NCI-H1092 treated with DMSO at 0.1 percent for 48 hours (cell line): ENCODE measurements around the gene PACS2.
"Not testable (repeated sequence)": the region's sequence is repeated elsewhere in the genome, so short reads cannot be mapped to it uniquely, and the experiment has no call there.

Experiments used
- DNase-seq: peaks from one replicate; lab custom pipeline; 2025; lab: John Stamatoyannopoulos, UW

The PACS2 gene

GRCh38 chr14:105288936-105289335, 25.6 kb upstream of the PACS2 start:
- not testable (repeated sequence) for DNase-seq

- DNase-seq = no peak
Observed at GRCh38 chr14:105290621-105291346, 23.8 kb upstream of the PACS2 start.

GRCh38 chr14:105292826-105293711, 21.5 kb upstream of the PACS2 start:
- no peak for DNase-seq

GRCh38 chr14:105294142-105294597, 20.4 kb upstream of the PACS2 start:
- DNase-seq = peak; percentile 91

GRCh38 chr14:105297311-105297710, 17.2 kb upstream of the PACS2 start:
- DNase-seq = not testable (repeated sequence)

- peak; percentile 20 for DNase-seq
Observed at GRCh38 chr14:105299654-105300541, 14.7 kb upstream of the PACS2 start.

- peak; percentile 93 for DNase-seq
Observed at GRCh38 chr14:105300542-105301102, 13.9 kb upstream of the PACS2 start, which contains the start of gene BRF1. Gene BRF1, minus strand, starts transcription at chr14:105301001. Its CDS starts 372 bp downstream, at chr14:105300629.

GRCh38 chr14:105301103-105301914, 13.2 kb upstream of the PACS2 start:
- DNase-seq = peak; percentile 93

GRCh38 chr14:105301915-105302249, 12.7 kb upstream of the PACS2 start:
- DNase-seq = not testable (repeated sequence)

- DNase-seq = no peak
Observed at GRCh38 chr14:105303949-105304348, 10.6 kb upstream of the PACS2 start.

GRCh38 chr14:105304565-105304964, 10.0 kb upstream of the PACS2 start:
- DNase-seq = no peak

GRCh38 chr14:105305345-105305744, 9.2 kb upstream of the PACS2 start:
- no peak for DNase-seq

- DNase-seq = no peak
Observed at GRCh38 chr14:105305791-105306190, 8.8 kb upstream of the PACS2 start.

- DNase-seq = no peak
Observed at GRCh38 chr14:105307052-105307727, 7.4 kb upstream of the PACS2 start.

- no peak for DNase-seq
Observed at GRCh38 chr14:105309371-105309770, 5.2 kb upstream of the PACS2 start.

- DNase-seq = no peak
Observed at GRCh38 chr14:105311838-105312237, 2.7 kb upstream of the PACS2 start.

GRCh38 chr14:105312973-105313372, 1.6 kb upstream of the PACS2 start:
- DNase-seq = no peak

GRCh38 chr14:105313381-105314286, 914 bp upstream of the PACS2 start:
- peak; percentile 17 for DNase-seq

GRCh38 chr14:105315211-105315721, 718 bp downstream of the PACS2 start:
- DNase-seq = peak; percentile 2
